Muscle layer of colon (tissue), 2 donors: ENCODE results near the gene ISYNA1.
A peak's percentile ranks its signal among the peaks of the same experiment; 100 is the strongest.

Experiments used
- H3K27ac ChIP-seq: one replicate; pipeline ENCODE4 v1.7.0; 2013; ENCODE audit warnings: low read depth, mild to moderate bottlenecking, low read length, moderate library complexity
- H3K27me3 ChIP-seq, 2 donors: one replicate each; pipeline ENCODE4 v1.7.0; 2013; ENCODE audit warnings: low read length in 2 of 2, mild to moderate bottlenecking in 2 of 2; ENCODE audit not compliant: insufficient read depth in 2 of 2, control insufficient read depth in 1 of 2
- H3K36me3 ChIP-seq: one replicate; pipeline ENCODE4 v1.7.0; 2013; ENCODE audit warnings: mild to moderate bottlenecking, low read length; ENCODE audit not compliant: insufficient read depth
- H3K4me1 ChIP-seq: one replicate; pipeline ENCODE4 v1.7.0; 2013; ENCODE audit warnings: mild to moderate bottlenecking, low read length; ENCODE audit not compliant: insufficient read depth
- H3K4me3 ChIP-seq, 2 donors: one replicate each; pipeline ENCODE4 v1.7.0; 2013; ENCODE audit warnings: low read length in 2 of 2, low read depth in 1 of 2, mild to moderate bottlenecking in 1 of 2, moderate library complexity in 1 of 2
- H3K9ac ChIP-seq: one replicate; pipeline ENCODE4 v1.7.0; 2013; ENCODE audit warnings: low read length
- H3K9me3 ChIP-seq: one replicate; pipeline ENCODE4 v1.7.0; 2013; ENCODE audit warnings: mild to moderate bottlenecking, low read length
- donor health status: abdominal sarcoma.
- donor health status: Adenocarcinoma of cecum.

The ISYNA1 gene

DNA sequence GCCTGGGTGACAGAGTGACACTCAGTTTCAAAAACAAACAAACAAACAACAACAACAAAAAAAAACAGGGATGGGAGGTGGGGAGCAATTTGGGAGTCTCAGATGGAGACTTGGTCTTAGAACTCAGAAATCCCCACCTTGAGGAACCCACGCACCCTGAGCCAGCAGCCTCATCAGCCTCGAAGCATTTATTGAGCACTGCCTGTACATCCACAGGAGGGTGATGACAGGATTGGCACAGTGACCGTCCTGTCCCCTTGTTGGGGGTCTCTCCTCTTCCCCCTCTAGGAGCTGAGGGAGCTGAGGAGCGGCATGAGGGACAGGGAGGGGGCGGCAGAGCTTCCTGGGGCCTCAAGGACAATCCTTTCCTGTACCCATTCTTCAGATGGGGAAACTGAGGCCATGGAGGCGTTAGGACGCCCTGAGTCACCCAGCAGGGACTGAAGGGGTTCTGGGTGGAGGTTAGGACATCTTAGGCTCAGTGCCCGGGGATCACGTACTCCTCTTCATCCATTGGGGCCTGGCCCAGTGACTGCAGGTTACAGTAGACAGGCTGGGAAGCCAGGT is 46.3 kb downstream of the ISYNA1 start:
- Histone ChIP-seq H3K4me1 (no peaks in the 10 kb centered on the region), H3K9ac (no peak overlapping the region), H3K36me3 (no peaks in the 10 kb centered on the region), H3K27me3 (peaks cover 3 to 5% of the 10 kb centered on the region in 2 donors), H3K27ac (no peak overlapping the region), H3K4me3 (no peak overlapping the region), H3K9me3 (no peaks in the 10 kb centered on the region)

DNA sequence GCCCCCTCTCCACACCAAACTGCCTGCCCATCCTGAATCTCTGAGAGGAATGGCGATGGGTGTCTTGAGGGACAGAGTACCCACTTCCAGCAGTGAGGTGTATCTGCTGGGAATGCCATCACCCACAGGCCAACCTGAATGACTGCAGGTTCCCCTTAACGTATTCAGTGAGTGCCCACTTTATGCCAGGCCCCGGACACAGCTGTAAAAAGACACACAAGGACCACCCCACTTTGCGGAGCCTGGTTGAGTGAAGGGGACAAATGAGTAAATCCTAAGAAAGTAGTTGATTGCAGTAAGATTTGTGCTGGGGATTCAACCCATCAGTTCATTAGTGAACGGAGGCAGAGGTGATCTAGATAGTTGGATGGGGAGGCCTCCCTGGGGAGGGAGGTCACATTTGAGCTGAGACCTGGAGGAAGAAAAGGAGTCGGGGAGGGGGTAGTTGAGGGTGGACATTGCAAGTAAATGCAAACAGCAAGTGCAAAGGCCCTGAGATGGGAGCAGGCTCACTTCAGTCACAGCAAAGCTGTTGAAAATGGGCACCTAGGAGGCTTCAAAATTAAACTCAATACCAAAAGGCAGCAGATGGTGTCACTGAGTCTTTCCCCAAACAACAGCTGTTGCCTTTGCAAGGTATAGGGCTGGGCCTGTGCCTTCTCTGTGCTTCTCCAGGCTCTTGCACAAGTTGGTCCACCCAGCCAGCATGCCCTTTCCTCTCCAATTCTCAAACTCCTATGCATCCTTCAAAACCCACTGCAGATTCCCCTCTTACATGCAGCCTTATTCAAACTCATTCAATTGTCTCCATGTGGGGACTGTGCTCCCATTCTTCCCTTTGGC is 47.6 kb downstream of the ISYNA1 start:
- H3K4me3 ChIP-seq, result no peak overlapping the region
- peaks cover 6% of the 10 kb centered on the region for H3K4me1 ChIP-seq
- H3K9ac ChIP-seq, result no peak overlapping the region
- H3K27me3 ChIP-seq, result peaks cover 0 to 5% of the 10 kb centered on the region in 2 donors
- H3K9me3 ChIP-seq, result no peaks in the 10 kb centered on the region
- no peak overlapping the region for H3K27ac ChIP-seq
- H3K36me3 ChIP-seq, result no peaks in the 10 kb centered on the region

- Histone ChIP-seq H3K4me3 (no peak overlapping the region), H3K4me1 (peaks cover 6% of the 10 kb centered on the region), H3K27me3 (peaks cover 0 to 5% of the 10 kb centered on the region in 2 donors), H3K36me3 (no peaks in the 10 kb centered on the region), H3K9ac (no peak overlapping the region), H3K27ac (no peak overlapping the region), H3K9me3 (no peaks in the 10 kb centered on the region)
These were observed 48.2 kb downstream of the ISYNA1 start for GRCh38 chr19:18389726-18390064.

GRCh38 chr19:18388960-18389725 is 48.8 kb downstream of the ISYNA1 start:
- no peaks in the 10 kb centered on the region for H3K36me3 ChIP-seq
- H3K9me3 ChIP-seq, result no peaks in the 10 kb centered on the region
- peaks cover 6% of the 10 kb centered on the region for H3K4me1 ChIP-seq
- peaks cover 0 to 5% of the 10 kb centered on the region in 2 donors for H3K27me3 ChIP-seq
- no peak overlapping the region for H3K9ac ChIP-seq
- peak overlapping the region; percentile 32 to 35 for H3K4me3 ChIP-seq
- no peak overlapping the region for H3K27ac ChIP-seq

- Histone ChIP-seq H3K27ac (no peak overlapping the region), H3K27me3 (peaks cover 0 to 5% of the 10 kb centered on the region in 2 donors), H3K9me3 (no peaks in the 10 kb centered on the region), H3K4me3 (peak overlapping the region; percentile 32 to 35), H3K4me1 (peaks cover 6% of the 10 kb centered on the region), H3K36me3 (no peaks in the 10 kb centered on the region), H3K9ac (no peak overlapping the region)
These were observed 49.6 kb downstream of the ISYNA1 start for GRCh38 chr19:18388100-18388959.

- H3K27me3 ChIP-seq, result peaks cover 0 to 5% of the 10 kb centered on the region in 2 donors
- no peak overlapping the region for H3K4me3 ChIP-seq
- H3K9ac ChIP-seq, result peak overlapping the region; percentile 44
- no peaks in the 10 kb centered on the region for H3K36me3 ChIP-seq
- H3K4me1 ChIP-seq, result peaks cover 6% of the 10 kb centered on the region
- no peaks in the 10 kb centered on the region for H3K9me3 ChIP-seq
- peak overlapping the region; percentile 23 for H3K27ac ChIP-seq
These were observed 51.2 kb downstream of the ISYNA1 start for GRCh38 chr19:18386543-18387271.

- Histone ChIP-seq H3K27me3 (peaks cover 0 to 5% of the 10 kb centered on the region in 2 donors), H3K9ac (peak within 1 kb of the TSS; percentile 44), H3K9me3 (no peaks in the 10 kb centered on the region), H3K36me3 (no peaks in the 10 kb centered on the region), H3K4me3 (no peak within 1 kb of the TSS), H3K27ac (peak within 1 kb of the TSS; percentile 23), H3K4me1 (peaks cover 6% of the 10 kb centered on the region)
These were observed 52.0 kb downstream of the ISYNA1 start, which contains the start of gene GDF15 for GRCh38 chr19:18385675-18386542. TSS of gene GDF15 (plus strand) at chr19:18386158. CDS start at chr19:18386190, 32 bp downstream.

DNA sequence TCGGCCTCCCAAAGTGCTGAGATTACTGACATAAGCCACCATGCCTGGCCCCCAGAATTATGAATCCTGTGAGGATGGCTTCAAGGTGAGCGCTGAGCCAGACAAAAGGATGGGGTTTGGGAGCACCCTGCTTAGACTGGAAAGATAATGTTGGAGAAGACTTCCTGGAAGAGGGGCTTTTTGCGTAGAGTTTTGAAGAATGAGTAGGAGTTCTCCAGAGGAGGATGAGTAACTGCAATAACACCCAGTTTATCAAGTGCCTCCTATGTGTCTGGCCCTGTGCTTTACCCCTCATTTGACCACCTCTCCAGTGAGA is 52.6 kb downstream of the ISYNA1 start:
- H3K36me3 ChIP-seq, result no peaks in the 10 kb centered on the region
- H3K9me3 ChIP-seq, result no peaks in the 10 kb centered on the region
- peak overlapping the region; percentile 3 for H3K27ac ChIP-seq
- H3K27me3 ChIP-seq, result peaks cover 0 to 5% of the 10 kb centered on the region in 2 donors
- H3K9ac ChIP-seq, result no peak overlapping the region
- no peak overlapping the region for H3K4me3 ChIP-seq
- H3K4me1 ChIP-seq, result peaks cover 6% of the 10 kb centered on the region

DNA sequence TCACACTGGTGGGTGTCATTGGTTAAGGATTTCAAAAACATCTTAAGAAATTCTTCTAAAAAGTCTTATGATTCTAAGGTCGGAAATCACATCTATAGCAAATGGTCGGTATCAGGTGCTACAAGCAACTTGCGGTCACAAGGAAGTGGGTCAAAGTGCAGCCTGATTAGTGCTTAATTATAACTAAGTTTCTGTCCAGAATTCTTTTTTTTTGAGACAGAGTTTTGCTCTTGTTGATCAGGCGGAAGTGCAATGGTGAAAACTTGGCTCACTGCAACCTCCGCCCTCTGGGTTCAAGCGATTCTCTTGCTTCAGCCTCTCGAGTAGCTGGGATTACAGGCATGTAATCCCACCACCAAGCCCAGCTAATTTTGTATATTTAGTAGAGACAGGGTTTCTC is 53.2 kb downstream of the ISYNA1 start:
- Histone ChIP-seq H3K27ac (no peak overlapping the region), H3K4me1 (peaks cover 11% of the 10 kb centered on the region), H3K9ac (no peak overlapping the region), H3K4me3 (no peak overlapping the region), H3K36me3 (no peaks in the 10 kb centered on the region), H3K9me3 (no peaks in the 10 kb centered on the region), H3K27me3 (peaks cover 0 to 5% of the 10 kb centered on the region in 2 donors)
